Thoracic aorta (tissue), 2 donors: Measurements from ENCODE around the gene CROT. TPM values are rescaled to one million over a fixed set of nuclear protein-coding genes. Genes with fewer than 3 reads are reported as not detected.

Experiments used
- ATAC-seq: fragments of 150-250 bp; one replicate; pipeline ENCODE4 v1.8.0; 2017; ENCODE audit warnings: low read depth; ENCODE audit not compliant: insufficient number of reproducible peaks, low FRiP score
- DNase-seq: peaks from one replicate; pipeline ENCODE4 v3.0.0-alpha.2; 2020; ENCODE audit warnings: low spot score
- H3K27ac ChIP-seq, 2 donors: fragments of 200-600 bp; sonication (generic); 1 replicate in 1 of 2; 2 replicates in 1 of 2; pipeline ENCODE4 v1.5.1; 2016; ENCODE audit warnings: mild to moderate bottlenecking in 2 of 2, moderate library complexity in 2 of 2
- H3K27me3 ChIP-seq: fragments of 200-600 bp; sonication (generic); replicated peaks from 2 replicates; pipeline ENCODE4 v1.6.0; 2016; ENCODE audit warnings: mild to moderate bottlenecking; ENCODE audit not compliant: insufficient read depth
- H3K36me3 ChIP-seq: fragments of 200-600 bp; sonication (generic); one replicate; pipeline ENCODE4 v1.5.1; 2016
- H3K4me1 ChIP-seq, 2 donors: fragments of 200-600 bp; sonication (generic); 1 replicate in 1 of 2; 2 replicates in 1 of 2; pipeline versions ENCODE4 v1.5.1 to v1.6.0; 2016; ENCODE audit warnings: low read depth in 2 of 2, mild to moderate bottlenecking in 1 of 2; ENCODE audit not compliant: control insufficient read depth in 1 of 2
- H3K4me3 ChIP-seq: fragments of 200-600 bp; sonication (generic); 2 replicates; pipeline ENCODE4 v1.5.1; 2016; ENCODE audit warnings: mild to moderate bottlenecking
- H3K9me3 ChIP-seq: fragments of 200-600 bp; sonication (generic); 2 replicates; pipeline ENCODE4 v1.5.1; 2016
- total RNA-seq, 2 donors: library from RNA; depleted of rRNA; stranded (reverse); fragments of >200 nt; gene quantifications; one replicate each; pipeline versions ENCODE4 v1.1.0 to v1.2.3, GENCODE V29; 2016
- TF ChIP-seq, protein P1 (sequence below): fragments of 200-600 bp; sonication (generic); IDR thresholded peaks from one replicate; pipeline ENCODE4 v1.5.1; 2019; ENCODE audit warnings: antibody characterized with exemption

The CROT gene
- total RNA-seq, 2 donors from 2014 or later, result 11.3 to 16.7 TPM

DNA sequence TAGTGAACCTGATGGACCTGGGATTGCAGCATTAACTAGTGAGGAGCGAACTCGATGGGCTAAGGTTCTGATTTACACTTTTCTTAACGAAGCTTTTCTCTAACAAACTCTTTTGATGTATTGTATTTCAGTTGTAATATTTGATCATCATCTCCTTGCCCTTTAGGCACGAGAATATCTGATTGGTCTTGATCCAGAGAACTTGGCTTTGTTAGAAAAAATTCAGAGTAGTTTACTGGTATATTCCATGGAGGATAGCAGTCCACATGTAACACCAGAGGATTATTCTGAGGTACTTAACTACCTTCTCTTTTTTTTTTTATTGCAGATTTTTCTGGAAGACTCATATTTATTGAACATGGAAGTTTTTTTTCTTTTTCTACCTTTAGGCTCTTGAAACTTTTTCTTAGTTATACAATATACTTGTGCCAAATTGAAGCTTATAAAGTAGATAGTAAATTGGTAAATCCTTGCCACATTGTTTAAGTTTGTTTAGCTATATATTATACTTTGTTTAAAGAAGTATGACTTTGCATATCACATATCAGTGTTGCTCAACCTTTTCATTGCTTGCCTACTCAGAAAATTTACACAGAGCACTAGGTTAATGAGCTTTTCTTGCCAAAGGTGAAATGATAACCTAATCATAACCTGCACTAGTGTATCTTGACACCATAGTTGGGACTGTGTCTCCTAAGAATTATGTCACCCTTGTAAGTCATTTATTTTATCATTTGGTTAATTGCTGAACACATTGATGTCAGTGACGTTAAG lies 30.4 kb downstream of the CROT start:
- H3K9me3 ChIP-seq, result no peaks in the 10 kb centered on the region
- TF ChIP-seq, protein P1, sequence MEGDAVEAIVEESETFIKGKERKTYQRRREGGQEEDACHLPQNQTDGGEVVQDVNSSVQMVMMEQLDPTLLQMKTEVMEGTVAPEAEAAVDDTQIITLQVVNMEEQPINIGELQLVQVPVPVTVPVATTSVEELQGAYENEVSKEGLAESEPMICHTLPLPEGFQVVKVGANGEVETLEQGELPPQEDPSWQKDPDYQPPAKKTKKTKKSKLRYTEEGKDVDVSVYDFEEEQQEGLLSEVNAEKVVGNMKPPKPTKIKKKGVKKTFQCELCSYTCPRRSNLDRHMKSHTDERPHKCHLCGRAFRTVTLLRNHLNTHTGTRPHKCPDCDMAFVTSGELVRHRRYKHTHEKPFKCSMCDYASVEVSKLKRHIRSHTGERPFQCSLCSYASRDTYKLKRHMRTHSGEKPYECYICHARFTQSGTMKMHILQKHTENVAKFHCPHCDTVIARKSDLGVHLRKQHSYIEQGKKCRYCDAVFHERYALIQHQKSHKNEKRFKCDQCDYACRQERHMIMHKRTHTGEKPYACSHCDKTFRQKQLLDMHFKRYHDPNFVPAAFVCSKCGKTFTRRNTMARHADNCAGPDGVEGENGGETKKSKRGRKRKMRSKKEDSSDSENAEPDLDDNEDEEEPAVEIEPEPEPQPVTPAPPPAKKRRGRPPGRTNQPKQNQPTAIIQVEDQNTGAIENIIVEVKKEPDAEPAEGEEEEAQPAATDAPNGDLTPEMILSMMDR, result no peak
- H3K36me3 ChIP-seq, result peaks cover 5% of the 10 kb centered on the region
- H3K4me3 ChIP-seq, result no peak overlapping the region
- H3K27me3 ChIP-seq, result no peaks in the 10 kb centered on the region
- no peak overlapping the region for H3K27ac ChIP-seq
- no peaks in the 10 kb centered on the region for H3K4me1 ChIP-seq
- no peak for ATAC-seq
- no peak for DNase-seq

DNA sequence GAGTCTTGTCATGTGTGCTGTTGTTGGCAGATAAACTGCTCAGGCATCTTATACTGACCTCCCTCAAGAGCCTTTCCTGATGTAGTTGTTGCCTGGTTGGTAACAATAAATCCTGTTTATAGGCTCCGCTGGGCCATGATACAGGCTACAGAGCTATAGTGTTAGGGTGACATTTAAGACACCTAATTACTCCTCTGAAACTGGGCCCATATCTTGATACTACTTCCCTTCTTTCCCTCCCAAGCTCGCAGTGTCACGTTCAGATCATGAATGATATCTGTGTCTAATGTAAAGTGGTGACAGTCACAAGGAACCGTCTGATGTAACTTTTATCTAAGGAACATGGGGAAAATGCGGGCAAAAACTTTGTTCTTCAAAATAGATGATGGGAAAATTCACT lies 35.4 kb downstream of the CROT start:
- no peak for ATAC-seq
- Histone ChIP-seq H3K36me3 (peaks cover 10% of the 10 kb centered on the region), H3K4me3 (no peak overlapping the region), H3K27me3 (no peaks in the 10 kb centered on the region), H3K4me1 (no peaks in the 10 kb centered on the region), H3K9me3 (no peaks in the 10 kb centered on the region), H3K27ac (no peak overlapping the region)
- TF ChIP-seq, protein P1, result no peak
- DNase-seq, result no peak

DNA sequence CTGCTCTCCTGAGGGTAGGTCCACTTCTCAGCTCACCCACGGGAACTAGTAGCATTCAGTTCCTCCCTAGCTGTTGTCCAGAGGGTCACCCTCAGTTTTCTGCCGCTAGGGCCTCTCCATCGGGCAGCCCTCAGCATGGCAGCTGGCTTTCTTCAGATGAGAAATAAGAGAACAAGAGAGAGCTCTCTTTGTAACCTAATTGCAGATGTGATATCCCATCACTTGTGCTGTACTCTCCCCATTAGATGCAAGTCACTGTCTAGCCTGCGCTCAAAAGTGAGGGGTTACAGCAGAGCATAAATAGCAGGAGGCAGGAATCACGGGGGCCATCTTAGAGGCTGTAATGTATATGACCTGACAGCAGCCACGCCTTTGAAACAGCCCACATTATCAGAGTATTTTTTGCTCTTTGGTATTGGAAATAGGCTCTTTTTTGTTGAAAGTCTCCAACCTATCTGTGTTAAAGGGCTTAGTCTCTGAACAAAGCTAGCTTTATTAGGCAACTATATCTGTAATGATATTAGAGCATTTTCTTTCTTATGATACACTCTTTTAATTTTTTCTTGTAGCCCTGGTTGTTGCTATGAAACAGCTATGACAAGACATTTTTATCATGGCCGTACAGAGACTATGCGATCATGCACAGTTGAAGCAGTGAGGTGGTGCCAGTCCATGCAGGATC lies 45.7 kb downstream of the CROT start:
- ATAC-seq (no peak), DNase-seq (no peak)
- Histone ChIP-seq H3K27ac (no peak overlapping the region), H3K27me3 (no peaks in the 10 kb centered on the region), H3K4me1 (no peaks in the 10 kb centered on the region), H3K4me3 (no peak overlapping the region), H3K9me3 (no peaks in the 10 kb centered on the region), H3K36me3 (peaks cover 7% of the 10 kb centered on the region)
- TF ChIP-seq, protein P1, result no peak

DNA sequence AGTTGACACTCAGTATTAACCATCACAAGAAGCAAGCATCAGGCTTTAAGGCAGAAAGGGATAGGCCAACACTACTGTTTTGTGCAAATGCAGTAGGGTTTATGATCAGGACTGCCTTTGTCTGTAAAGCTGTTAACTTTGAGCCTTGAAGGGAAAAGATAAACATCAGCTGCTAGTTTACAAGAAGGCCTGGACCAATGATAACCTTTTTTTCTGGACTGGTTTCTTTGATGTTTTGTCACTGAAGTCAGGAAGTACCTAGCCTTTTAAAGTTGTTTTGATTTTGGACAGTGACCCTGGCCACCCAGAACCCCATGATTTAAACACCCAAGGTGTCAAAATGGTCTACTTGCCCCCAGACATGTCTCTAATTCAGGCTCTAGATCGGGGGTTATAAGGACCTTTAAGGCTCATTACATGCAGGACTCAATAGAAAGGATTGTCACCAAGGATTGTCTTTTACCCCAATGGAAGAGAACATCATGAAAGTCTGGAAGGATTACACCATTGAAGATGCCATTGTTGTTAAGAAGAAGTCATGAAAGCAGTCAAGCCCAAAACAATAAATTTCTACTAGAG lies 50.1 kb downstream of the CROT start:
- DNase-seq (no peak), ATAC-seq (no peak)
- no peak overlapping the region for H3K4me3 ChIP-seq
- TF ChIP-seq, protein P1, result no peak
- H3K27ac ChIP-seq, result no peak overlapping the region
- H3K9me3 ChIP-seq, result no peaks in the 10 kb centered on the region
- no peaks in the 10 kb centered on the region for H3K27me3 ChIP-seq
- H3K4me1 ChIP-seq, result no peaks in the 10 kb centered on the region
- peaks cover 3% of the 10 kb centered on the region for H3K36me3 ChIP-seq

DNA sequence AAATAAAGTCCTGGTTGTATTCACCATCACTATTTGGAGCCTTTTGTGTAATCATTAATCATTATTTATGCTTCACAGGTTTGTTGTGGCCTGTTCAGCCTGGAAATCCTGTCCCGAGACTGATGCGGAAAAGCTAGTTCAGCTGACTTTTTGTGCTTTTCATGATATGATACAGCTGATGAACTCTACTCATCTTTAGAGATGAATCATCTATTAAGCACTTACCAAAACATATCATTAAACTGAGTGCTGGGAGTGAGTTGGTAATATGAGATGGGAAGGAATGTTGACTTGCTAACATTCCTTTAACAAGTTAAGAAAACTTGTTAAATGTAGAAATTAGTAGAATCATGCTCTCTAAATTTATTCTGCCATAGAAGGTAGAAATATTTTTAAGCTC lies 53.0 kb downstream of the CROT start:
- DNase-seq (no peak), ATAC-seq (no peak)
- Histone ChIP-seq H3K4me3 (no peak overlapping the region), H3K36me3 (peaks cover 3% of the 10 kb centered on the region), H3K27ac (no peak overlapping the region), H3K9me3 (no peaks in the 10 kb centered on the region), H3K4me1 (no peaks in the 10 kb centered on the region), H3K27me3 (no peaks in the 10 kb centered on the region)
- TF ChIP-seq, protein P1, result no peak
